Ascending aorta (tissue), 2 donors: ENCODE measurements around the gene SNRPE. TPM values are rescaled to one million over a fixed set of nuclear protein-coding genes. Genes with fewer than 3 reads are reported as not detected.
A peak's percentile ranks its signal among the peaks of the same experiment; 100 is the strongest.

ENCODE experiments used
- DNase-seq, 2 donors: peaks; one replicate each; pipeline ENCODE4 v3.0.0-alpha.2; 2019; ENCODE audit warnings: low spot score in 2 of 2
- H3K27ac ChIP-seq, 2 donors: fragments of 200-600 bp; sonication (generic); one replicate each; pipeline ENCODE4 v1.5.1; 2016 to 2017; ENCODE audit warnings: mild to moderate bottlenecking in 1 of 2
- H3K27me3 ChIP-seq: fragments of 200-600 bp; sonication (generic); one replicate; pipeline ENCODE4 v1.5.1; 2017
- H3K36me3 ChIP-seq, 2 donors: fragments of 200-600 bp; sonication (generic); one replicate each; pipeline ENCODE4 v1.5.1; 2016
- H3K4me1 ChIP-seq, 2 donors: fragments of 200-600 bp; sonication (generic); one replicate each; pipeline ENCODE4 v1.5.1; 2016 to 2017; ENCODE audit warnings: mild to moderate bottlenecking in 1 of 2
- H3K4me3 ChIP-seq, 2 donors: fragments of 200-600 bp; sonication (generic); one replicate each; pipeline ENCODE4 v1.5.1; 2016 to 2017; ENCODE audit warnings: mild to moderate bottlenecking in 1 of 2
- H3K9me3 ChIP-seq, 2 donors: fragments of 200-600 bp; sonication (generic); one replicate each; pipeline ENCODE4 v1.5.1; 2016
- intact Hi-C: fragments of 100-400 bp; cut with DNase I; formaldehyde crosslinking; loops from one replicate; pipeline ENCODE4 v1.15.1; 2023
- total RNA-seq: library from RNA; depleted of rRNA; stranded (reverse); fragments of >200 nt; gene quantifications from one replicate; pipeline ENCODE4 v1.1.0, GENCODE V29; 2016
- TF ChIP-seq, protein P1 (sequence below), 3 experiments: fragments of 200-600 bp in 2 of 3; fragments of 450-650 bp in 1 of 3; sonication (generic) in 2 of 3; IDR thresholded peaks; one replicate each; pipeline ENCODE4 v1.5.1; 2016 to 2019; ENCODE audit warnings: antibody characterized with exemption in 3 of 3, mild to moderate bottlenecking in 1 of 3, moderate library complexity in 1 of 3

Gene SNRPE
- total RNA-seq, 1 donor from 2014 or later, result 5.1 TPM

DNA sequence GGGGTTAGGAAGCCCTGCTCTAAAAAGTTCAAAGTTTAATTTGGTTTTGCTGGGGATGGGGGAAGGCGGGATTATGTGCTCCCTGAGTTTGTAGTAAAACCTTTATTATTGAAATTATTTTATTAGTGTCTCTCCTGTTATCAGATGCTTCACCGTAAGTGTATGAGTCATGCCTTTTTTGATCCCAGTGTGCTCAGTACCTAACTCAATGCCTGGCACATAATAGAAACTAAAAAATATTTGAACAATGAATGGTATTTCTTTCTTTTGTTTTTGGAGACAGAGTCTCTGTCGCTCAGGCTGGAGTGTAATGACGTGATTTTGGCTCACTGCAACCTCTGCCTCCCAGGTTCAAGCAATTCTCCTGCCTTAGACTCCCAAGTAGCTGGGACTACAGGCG is 6.4 kb downstream of the SNRPE start:
- Histone ChIP-seq H3K27ac (no peak overlapping the region), H3K9me3 (no peaks in the 10 kb centered on the region), H3K27me3 (no peaks in the 10 kb centered on the region), H3K4me3 (no peak overlapping the region), H3K36me3 (peaks cover 48 to 79% of the 10 kb centered on the region in 2 donors), H3K4me1 (peaks cover under 1 to 3% of the 10 kb centered on the region in 2 donors)
- TF ChIP-seq, protein P1, sequence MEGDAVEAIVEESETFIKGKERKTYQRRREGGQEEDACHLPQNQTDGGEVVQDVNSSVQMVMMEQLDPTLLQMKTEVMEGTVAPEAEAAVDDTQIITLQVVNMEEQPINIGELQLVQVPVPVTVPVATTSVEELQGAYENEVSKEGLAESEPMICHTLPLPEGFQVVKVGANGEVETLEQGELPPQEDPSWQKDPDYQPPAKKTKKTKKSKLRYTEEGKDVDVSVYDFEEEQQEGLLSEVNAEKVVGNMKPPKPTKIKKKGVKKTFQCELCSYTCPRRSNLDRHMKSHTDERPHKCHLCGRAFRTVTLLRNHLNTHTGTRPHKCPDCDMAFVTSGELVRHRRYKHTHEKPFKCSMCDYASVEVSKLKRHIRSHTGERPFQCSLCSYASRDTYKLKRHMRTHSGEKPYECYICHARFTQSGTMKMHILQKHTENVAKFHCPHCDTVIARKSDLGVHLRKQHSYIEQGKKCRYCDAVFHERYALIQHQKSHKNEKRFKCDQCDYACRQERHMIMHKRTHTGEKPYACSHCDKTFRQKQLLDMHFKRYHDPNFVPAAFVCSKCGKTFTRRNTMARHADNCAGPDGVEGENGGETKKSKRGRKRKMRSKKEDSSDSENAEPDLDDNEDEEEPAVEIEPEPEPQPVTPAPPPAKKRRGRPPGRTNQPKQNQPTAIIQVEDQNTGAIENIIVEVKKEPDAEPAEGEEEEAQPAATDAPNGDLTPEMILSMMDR (IDR thresholded peaks at IDR 0.05), result no peak
- intact Hi-C loops, result loop anchor here (10.0 kb wide), 2 partner anchors 497 to 547 kb away; partner anchors contain the start of gene PPP1R15B
- DNase-seq, result no peak

DNA sequence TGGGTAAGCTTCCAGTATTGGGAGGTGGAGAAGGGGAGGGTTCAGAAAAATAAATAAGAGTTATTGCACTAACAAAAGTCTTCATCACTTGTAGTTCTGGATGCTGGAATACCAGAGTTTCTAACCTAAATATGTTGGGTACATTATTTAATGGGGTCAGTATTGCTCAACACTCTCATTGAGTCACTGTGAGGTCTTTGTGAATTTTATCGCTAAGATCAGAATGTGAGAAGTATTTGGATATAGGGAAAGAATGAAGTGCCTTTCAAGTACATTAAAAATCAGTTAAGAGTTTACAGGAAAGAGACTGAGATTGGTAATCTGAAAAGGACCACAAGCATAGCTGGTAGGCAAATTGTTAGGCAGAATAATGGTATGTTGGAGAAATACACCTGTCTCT is 8.8 kb downstream of the SNRPE start:
- no peak for DNase-seq
- H3K27me3 ChIP-seq, result no peaks in the 10 kb centered on the region
- TF ChIP-seq, protein P1 (IDR thresholded peaks at IDR 0.05), result no peak
- H3K27ac ChIP-seq, result no peak overlapping the region
- peaks cover 40 to 71% of the 10 kb centered on the region in 2 donors for H3K36me3 ChIP-seq
- intact Hi-C loops, result no loop called here
- no peaks in the 10 kb centered on the region for H3K9me3 ChIP-seq
- H3K4me1 ChIP-seq, result no peaks in the 10 kb centered on the region
- no peak overlapping the region for H3K4me3 ChIP-seq

DNA sequence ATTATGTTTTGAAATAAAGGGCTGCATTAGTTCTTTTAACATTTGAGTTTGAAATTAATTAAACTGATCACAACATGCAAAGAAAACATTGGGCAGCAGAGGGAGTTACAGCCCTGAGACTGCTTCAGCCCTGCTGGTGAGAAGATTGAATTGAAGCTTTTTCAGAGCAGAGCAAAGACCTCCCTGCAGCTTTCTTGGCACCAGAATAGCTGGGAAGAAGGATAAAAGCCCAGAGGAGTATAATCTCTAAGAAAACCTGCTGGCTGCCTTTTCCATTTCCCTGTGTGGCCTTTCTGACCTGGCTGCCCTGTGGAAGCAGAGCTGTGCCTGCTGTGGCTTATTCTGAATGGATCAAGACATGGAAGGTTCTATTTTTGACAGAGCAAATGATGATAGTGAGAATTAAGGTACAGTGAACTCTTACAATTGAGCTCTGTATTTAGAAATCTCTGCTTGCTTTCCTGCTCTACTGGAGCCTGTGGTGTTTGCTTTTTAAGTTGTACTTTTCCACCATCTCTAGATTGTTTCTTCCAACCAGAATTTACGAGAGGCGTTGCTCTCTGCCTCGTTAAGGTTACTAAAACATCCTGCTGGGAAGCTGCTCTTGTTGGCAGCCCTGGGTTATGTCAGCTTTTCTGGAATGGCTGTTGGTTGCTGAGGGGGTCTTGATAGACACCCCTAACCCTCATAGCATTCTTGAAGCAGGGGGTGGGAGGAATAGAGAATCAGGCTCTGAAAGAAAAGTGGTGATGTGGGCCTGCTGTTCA is 9.9 kb downstream of the SNRPE start:
- TF ChIP-seq, protein P1 (IDR thresholded peaks at IDR 0.05), result peak; percentile 20 to 64 (median 56)
- DNase-seq, result no peak
- intact Hi-C loops, result no loop called here
- Histone ChIP-seq H3K36me3 (peaks cover 29 to 60% of the 10 kb centered on the region in 2 donors), H3K27me3 (no peaks in the 10 kb centered on the region), H3K4me3 (no peak overlapping the region), H3K9me3 (no peaks in the 10 kb centered on the region), H3K4me1 (no peaks in the 10 kb centered on the region), H3K27ac (no peak overlapping the region)

DNA sequence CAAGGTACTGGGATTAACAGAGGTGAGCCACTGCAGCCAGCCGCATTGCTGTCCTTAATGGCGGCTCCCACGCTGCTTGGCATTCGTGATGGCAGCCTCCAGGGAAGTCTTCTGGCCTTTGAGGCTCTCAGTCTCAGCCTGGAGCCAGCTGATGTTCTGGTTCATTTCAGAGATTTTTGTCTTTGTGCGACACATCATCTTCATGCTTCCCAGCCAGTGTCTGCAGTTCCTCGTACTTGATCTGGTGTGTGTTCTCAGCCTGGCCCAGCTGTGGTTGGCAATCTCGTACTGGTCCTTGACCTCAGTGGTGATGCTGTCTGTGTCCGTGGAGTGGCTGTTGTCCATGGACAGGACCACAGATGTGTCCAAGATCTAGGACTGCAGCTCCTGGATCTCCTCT is 11.7 kb downstream of the SNRPE start:
- no peak for DNase-seq
- Histone ChIP-seq H3K27ac (no peak overlapping the region), H3K9me3 (no peaks in the 10 kb centered on the region), H3K27me3 (no peaks in the 10 kb centered on the region), H3K4me1 (no peaks in the 10 kb centered on the region), H3K36me3 (peaks cover 20 to 44% of the 10 kb centered on the region in 2 donors), H3K4me3 (no peak overlapping the region)
- TF ChIP-seq, protein P1 (IDR thresholded peaks at IDR 0.05), result no peak
- intact Hi-C loops, result no loop called here

DNA sequence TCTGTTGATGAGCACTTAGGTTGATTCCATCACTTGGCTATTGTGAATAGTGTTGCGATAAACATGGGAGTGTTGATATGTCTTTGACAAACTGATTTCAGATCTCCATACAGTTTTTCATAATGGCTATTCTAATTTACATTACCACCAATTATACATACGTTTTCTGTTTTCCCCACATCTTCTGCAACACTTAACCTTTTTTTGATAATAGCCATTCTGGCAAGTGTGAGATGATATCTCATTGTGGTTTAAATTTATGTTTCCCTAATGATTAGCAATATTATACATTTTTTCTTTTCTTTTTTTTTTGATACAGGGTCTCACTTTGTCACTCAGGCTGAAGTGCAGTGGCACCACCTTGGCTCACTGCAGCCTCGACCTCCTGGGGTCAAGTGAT is 17.0 kb downstream of the SNRPE start:
- Histone ChIP-seq H3K36me3 (peaks cover 6 to 16% of the 10 kb centered on the region in 2 donors), H3K4me3 (no peak overlapping the region), H3K27ac (no peak overlapping the region), H3K9me3 (no peaks in the 10 kb centered on the region), H3K27me3 (no peaks in the 10 kb centered on the region), H3K4me1 (no peaks in the 10 kb centered on the region)
- no peak for DNase-seq
- TF ChIP-seq, protein P1 (IDR thresholded peaks at IDR 0.05), result no peak
- intact Hi-C loops, result no loop called here
